Amniotic epithelial cell (primary cell): ENCODE data around the gene NXPE1.

ENCODE experiments used
- DNase-seq: peaks from one replicate; pipeline ENCODE4 v3.0.0-alpha.2; 2010; ENCODE audit warnings: low read depth

The NXPE1 gene

DNA sequence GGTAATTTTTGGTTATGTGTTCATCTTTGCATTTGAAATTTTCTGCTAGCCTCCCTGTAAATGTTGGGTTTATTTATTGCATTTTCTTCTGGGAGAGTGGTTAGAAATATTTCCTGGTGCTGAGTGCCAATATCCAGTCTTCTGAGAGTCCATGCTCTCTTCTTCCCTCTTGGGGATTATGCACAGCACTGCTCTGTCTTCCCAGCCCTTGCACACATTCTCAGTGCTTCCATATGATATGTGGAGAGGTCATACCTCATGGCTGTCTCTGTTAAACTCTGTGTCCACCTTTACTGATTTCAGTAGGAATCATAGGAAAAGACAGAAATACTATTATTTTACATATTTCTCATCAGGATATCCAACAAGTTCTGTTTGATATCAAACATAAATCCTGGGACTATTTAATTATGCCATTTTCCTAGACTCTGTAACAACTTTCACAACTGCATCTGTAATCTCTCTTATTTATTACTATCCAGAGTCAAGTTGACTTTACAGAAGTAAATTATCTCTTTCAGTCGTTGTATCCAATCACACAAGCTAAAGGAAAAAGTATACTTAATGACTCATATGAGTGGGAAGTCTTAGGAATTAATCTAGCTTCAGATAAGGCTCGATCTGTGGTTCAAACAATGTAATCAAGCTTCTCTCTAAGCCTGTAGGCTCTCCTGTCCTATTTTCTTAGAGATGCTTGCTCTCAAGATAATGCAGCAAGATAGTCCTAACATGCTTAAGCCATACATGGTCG lies 2.7 kb upstream of the NXPE1 start:
- DNase-seq: peak; percentile 98

DNA sequence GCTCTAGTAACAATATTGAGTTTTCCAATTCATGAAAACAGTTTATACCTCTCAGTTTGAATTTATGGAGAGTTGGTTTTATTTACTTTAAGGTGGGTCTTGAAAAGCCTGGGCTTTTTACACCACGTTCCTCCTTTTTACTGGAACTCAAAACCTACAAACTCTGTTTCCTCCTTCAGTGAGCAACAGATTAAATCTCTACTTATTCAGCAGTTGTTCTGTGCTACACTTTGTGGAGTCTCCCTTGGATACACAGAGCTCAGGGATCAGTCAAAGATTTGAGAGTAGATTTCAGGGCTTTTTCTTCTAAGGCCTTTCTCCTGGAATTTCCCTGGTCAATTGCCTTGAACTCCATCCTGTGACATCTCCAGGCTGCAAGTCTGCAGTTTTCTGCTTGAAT lies 3.5 kb downstream of the NXPE1 start:
- peak; percentile 16 for DNase-seq

DNA sequence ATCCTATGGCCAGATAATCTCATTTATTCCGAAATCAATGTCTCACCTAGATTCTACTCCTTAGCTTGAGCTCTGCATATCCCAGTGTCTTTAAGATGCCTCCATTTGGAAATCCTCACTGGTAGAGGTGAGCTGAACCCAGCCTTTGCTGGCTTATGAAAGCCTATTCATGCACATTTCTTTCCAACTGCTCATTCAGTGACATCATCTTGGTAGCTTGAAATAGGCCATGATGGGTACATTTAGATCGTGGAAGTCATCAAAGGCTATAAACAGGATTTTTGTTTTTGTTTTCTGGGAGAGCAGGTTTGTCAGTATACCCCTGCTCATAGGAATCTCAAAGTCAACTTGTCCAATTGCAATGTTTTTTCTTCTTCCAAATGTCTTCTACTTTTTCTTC lies 6.0 kb downstream of the NXPE1 start:
- DNase-seq: peak; percentile 55

DNA sequence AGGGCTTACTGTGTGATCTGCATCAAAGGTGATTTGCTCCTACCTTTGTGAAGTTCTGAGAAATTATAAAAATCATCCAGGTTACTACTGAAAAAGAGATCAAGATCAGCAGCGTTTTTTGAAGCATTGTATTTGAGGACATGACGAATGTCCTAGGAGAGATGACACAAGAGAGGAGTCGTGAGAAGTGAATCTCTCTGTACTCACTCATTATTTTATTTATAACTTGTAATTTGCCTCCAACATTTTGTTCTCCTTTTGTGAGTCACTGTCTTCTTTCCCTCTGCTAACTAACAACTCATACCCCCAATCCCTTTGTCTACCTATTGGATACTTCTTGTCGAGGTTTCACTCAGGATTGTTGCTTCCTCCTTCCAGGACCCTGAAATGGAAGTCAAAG lies 8.6 kb downstream of the NXPE1 start:
- no peak for DNase-seq

DNA sequence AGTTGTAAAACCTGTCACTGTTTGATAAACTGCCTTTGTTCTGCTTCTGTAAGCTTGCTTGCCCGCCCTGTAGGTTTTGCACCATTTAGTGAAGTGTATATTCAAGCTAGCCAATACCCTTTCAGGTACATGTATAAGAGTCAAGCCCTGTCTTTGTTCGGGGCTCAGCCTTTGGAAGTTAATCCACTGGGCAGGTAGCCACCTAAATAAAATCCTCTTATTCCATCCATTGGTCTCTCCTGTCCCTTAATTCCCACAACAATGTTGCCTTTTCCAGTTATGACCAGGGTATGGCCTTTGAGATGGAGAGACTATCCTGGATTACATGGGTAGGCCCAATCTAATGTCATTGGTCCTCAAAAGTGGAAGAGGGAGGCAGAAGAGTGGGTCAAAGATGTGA lies 34.0 kb downstream of the NXPE1 start:
- DNase-seq: no peak

DNA sequence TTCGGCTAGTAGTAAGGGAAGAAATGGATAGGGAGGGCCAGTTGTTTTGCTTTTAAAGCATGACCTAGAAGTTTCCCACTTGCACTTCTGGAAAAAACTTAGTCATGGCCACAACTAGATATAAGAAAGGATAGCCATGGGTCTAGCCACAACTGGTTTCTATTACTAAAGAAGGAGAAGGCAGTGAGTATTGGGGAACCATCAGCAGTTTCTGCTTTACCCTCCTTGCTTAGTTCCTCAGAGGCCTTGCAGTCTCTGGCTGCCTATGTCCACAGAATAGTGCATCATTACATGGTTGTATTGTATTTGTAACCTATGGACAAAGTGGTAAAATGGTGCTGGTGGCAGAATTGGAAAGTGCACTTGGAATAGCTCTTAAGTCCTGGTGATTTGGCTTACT lies 35.6 kb downstream of the NXPE1 start:
- no peak for DNase-seq

DNA sequence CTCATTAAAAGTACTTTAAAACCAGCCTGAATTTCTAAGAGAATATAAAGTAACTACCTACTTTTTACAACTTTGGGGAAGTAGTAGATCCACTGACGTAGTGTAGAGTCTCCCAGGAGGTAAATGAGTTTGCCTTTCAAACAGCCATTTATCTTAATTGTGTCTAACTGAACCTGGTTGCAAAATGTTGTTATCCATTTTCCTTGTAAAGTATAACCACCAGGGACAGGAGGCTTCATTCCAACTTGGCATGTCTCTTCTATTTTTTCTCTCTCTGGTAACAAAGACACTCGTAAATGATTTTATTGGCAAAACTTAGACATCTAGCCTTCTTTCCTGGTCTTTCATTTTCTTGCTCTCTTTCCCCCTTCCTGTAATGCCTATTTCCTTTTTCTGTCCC lies 36.9 kb downstream of the NXPE1 start:
- DNase-seq: no peak

DNA sequence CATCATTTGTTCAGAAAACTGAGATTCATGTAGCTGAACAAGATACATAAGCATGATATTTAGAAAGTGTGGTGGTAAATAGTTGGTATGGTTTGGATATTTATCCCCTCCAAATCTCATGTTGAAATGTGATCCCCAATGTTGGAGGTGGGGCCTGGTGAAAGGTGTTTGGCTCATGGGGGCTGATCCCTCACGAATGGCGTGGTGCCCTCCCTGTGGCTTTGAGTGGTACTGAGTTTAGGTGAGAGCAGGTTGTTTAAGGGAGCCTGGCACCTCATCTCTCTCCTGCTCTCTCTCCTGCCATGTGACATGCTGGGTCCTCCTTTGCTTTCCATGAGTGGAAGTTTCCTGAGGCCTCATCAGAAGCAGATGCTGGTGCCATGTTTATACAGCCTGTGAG lies 48.1 kb downstream of the NXPE1 start:
- DNase-seq: no peak

DNA sequence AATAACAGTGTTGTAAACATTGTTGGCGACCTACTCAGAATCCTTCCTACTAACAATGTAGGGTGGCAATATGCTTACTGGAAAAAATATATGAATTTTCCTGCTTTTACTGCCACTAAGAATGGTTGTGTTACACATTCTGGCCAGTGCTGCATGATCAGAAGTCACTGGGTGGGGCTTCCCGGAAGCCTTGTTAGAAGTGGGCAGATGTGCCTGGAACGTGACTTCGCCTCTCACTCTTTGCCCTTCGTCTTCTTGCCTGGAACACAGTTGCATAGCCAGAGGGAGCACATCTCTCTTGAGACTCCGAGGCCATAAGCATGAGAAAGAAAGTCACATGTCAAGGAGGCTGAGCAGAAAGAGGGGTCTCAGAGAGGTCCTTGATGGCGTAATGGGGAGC lies 48.6 kb downstream of the NXPE1 start:
- DNase-seq: no peak

DNA sequence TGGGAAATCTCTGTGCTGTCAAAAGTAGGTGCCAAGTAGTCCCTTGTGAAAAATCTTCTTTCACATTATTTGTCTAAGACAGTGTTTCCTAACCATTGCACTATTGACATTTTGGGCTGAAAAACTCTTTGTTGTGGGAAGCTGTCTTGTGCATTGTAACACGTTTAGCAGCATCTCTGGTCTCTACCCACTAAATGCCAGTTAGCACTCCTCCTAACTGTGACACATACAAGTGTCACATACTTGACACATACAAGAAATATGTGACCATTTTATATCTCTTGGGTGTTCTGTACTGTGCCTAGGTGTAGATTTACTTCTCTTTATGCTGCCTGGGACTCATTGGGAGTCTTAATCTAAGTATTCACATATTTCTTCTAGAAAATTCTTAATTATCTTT lies 57.8 kb downstream of the NXPE1 start:
- DNase-seq: no peak

DNA sequence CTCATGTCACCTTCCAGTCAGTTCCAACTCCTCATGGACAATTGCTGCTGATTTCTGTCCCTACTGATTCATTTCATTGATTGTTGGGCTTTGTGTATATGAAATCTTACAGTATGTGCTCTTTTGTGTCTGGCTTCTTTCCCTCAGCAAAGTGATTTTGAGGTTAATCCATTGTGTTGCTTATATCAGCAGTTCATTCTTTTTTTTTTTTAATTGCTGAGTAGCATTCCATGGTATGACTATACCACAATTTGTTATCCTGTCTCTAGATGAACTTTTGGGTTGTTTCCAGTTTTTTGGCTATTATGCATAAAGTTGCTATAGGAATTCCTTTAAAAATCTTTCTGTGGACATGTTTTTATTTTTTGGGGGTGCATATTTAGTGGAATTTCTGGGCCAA lies 59.9 kb downstream of the NXPE1 start:
- peak; percentile 28 for DNase-seq

DNA sequence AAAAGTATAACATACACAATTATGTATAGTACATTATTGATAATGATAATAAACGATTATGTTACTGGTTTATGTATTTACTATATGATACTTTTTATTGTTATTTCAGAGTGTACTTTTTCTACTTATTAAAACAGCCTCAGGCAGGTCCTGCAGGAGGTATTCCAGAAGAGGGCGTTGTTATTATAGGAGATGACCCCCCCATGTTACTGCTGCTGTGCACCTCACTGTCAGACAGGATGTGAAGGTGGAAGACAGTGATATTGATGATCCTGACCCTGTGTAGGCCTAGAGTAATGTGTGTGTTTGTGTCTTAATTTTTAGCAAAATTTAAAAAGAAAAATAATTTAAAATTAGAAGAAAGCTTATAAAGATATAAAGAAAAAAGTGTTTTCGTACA lies 62.8 kb downstream of the NXPE1 start:
- DNase-seq: no peak

DNA sequence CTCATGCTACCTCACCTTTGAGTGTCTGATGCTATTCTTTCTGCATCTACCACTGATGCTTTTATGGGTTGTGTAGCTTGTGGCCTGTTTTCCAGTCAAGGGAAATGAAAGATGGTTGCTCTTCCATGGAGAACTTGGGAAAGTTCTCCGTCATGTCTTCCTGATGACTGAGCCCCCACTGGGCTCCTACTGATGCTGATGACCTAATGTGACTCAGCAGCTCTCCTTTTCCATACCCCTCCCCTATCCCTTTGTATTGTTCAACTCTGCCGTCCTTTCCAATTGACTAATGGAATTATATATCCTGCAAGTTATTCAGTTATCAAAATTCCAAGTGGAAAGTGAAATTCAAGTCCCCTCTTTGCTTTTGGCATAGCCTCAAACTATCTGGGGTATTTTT lies 75.8 kb downstream of the NXPE1 start:
- no peak for DNase-seq

DNA sequence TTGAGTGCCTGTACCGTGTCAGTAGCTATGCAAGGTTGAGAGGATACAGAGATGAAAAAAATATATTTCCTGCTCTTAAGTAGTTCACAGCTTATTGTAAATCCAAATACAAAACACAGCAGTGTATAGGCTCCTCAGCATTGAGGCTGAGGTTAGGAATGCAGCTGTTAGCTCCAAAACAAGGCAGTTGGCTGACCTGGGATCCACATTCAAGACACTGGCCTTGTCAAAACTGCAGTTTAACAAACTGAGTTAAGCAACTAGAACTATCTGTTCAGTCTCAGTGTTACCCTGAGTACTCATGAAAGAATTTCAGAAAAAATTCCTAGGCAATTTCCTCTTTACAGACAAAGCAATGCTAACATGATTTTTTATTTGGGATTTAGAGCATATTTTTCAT lies 77.6 kb downstream of the NXPE1 start:
- peak; percentile 72 for DNase-seq

DNA sequence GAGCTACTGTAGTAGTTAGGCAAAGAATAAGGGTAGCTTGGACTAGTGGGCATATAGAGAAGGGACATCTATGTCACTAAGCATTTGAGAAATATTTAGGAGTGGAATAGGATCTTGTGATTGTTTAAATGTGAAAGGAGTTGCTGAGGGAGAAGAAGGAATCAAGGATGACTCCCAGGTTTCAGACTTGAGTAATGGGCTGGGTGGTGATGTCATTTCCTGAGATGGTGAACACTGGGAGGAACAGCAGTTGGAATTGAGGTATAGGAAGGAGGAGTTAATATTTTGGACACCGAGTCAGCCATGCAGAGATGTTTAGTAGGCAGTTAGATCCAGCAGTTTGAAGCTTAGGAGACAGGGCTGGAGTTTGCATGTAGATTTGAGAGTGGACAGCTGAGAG lies 80.3 kb downstream of the NXPE1 start:
- DNase-seq: no peak

DNA sequence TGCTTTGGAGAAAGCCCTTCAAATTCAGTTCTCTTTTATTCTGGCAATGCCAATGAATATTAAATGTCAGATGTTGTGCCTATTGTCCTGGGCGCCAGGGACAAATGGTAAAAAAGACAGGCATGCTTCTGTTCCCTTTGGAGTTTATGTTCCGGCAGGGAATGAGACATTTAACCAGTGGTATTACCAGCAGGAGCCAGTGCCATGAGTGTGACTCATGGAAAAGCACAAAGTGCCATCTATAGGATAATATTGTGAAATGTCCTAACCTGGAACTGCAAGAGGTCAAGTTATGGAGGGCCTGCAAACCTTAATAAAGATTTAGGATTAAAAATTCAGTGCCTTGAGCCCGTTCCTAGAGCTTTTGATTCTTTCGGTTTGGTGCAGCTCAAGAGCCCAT lies 80.9 kb downstream of the NXPE1 start:
- DNase-seq: peak; percentile 33

DNA sequence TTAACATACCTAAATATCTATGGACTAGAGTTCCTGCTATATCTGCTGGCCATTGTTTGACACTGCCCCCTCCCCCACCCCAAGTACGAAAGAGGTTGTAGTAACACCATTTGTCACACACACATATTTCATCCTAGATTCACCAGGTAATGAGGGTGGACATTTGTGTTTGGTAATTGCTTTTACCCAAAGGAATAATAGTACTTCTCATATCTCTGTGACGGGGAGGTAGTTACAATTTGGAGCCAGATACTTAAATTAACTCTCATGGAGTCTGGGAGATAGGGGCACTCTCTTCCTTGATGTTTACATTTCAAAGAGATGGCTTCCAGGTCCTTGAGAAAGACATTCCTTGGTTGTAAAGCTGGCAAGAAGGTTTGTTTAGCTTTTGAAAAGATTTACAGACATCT lies 81.7 kb downstream of the NXPE1 start:
- no peak for DNase-seq

DNA sequence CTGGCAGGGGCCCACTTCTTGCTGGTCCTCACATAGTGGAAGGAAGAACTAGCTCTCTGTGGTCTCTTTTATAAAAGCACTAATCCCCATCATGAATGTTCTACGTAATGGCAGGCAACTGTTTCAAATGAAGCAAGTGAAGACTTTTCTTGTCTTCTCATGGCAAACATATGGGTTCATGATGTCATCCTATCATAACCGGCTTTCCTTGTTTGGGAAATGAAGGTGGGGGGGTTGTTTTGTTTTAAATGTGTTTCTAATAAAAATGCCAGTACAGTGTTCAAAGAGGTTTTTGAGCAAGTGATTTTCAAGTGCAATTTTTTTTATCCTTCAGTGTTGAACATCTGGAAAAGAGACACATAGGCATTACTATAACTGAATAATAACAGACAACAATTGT lies 87.0 kb downstream of the NXPE1 start:
- DNase-seq: no peak
